GM12878 (cell line): ENCODE data around the gene NDUFB4.

Experiments used
- BRCA1 ChIP-seq: IDR thresholded peaks from 2 replicates; pipeline ENCODE4 v1.6.1; 2011; ENCODE audit warnings: low read depth, low read length, improper control_type of control experiment
- CHD2 ChIP-seq: IDR thresholded peaks from 2 replicates; pipeline ENCODE4 v1.6.1; 2011; ENCODE audit warnings: low read depth, low read length, improper control_type of control experiment, borderline replicate concordance
- CTCF ChIP-seq, 3 experiments: IDR thresholded peaks in 2 of 3; conservative IDR thresholded peaks in 1 of 3; 2 replicates each; pipeline ENCODE4 v1.5.1; 2011; ENCODE audit warnings: low read depth in 3 of 3, low read length in 3 of 3, mild to moderate bottlenecking in 3 of 3, control low read depth in 2 of 3, moderate library complexity in 2 of 3, inconsistent platforms in 1 of 3, mixed read lengths in 1 of 3; ENCODE audit not compliant: control insufficient read depth in 2 of 3, insufficient read depth in 1 of 3; ENCODE audit errors: extremely low read depth in 1 of 3
- E2F4 ChIP-seq: IDR thresholded peaks from 2 replicates; pipeline ENCODE4 v1.6.1; 2012; ENCODE audit warnings: low read depth, low read length, improper control_type of control experiment
- PBX3 ChIP-seq: IDR thresholded peaks from 2 replicates; pipeline ENCODE4 v1.6.1; 2011; ENCODE audit warnings: mild to moderate bottlenecking, low read depth, low read length, moderate library complexity; ENCODE audit not compliant: insufficient replicate concordance
- RCOR1 ChIP-seq: conservative IDR thresholded peaks from 2 replicates; pipeline ENCODE4 v1.6.1; 2012; ENCODE audit warnings: low read depth, low read length, improper control_type of control experiment
- ZNF384 ChIP-seq: IDR thresholded peaks from 2 replicates; pipeline ENCODE4 v1.6.1; 2012; ENCODE audit warnings: low read depth, mild to moderate bottlenecking, low read length, improper control_type of control experiment, borderline replicate concordance

- TF ChIP-seq BRCA1 (no peak), RCOR1 (no peak), PBX3 (no peak), ZNF384 (no peak), E2F4 (no peak), CHD2 (no peak), CTCF (IDR thresholded peaks at IDR 0.05 in 2 of 3, conservative IDR thresholded peaks at IDR 0.05 in 1 of 3; ENCODE audit: control insufficient read depth in 2 of 3, extremely low read depth in 1 of 3, insufficient read depth in 1 of 3, low read depth in 3 of 3, low read length in 3 of 3) (no peak)
Measured at GRCh38 chr3:120604784-120605183, 8.6 kb downstream of the NDUFB4 start.
